GM12864 (cell line): ENCODE measurements around the gene C2orf72.
"Not testable (repeated sequence)": the region's sequence is repeated elsewhere in the genome, so short reads cannot be mapped to it uniquely, and the experiment has no call there.

ENCODE experiments used
- DNase-seq: peaks from one replicate; pipeline ENCODE4 v3.0.0-alpha.2; 2011; ENCODE audit warnings: low read depth
- H3K4me3 ChIP-seq: 2 replicates; pipeline ENCODE4 v1.5.1; 2011; ENCODE audit warnings: mild to moderate bottlenecking, low read depth, low read length, control low read depth
- TF ChIP-seq, protein P1 (sequence below): IDR thresholded peaks from 2 replicates; pipeline ENCODE4 v1.5.1; 2011; ENCODE audit warnings: low read depth, mild to moderate bottlenecking, moderate library complexity, low read length, control low read depth, inconsistent platforms; ENCODE audit errors: missing control alignments

The C2orf72 gene

DNA sequence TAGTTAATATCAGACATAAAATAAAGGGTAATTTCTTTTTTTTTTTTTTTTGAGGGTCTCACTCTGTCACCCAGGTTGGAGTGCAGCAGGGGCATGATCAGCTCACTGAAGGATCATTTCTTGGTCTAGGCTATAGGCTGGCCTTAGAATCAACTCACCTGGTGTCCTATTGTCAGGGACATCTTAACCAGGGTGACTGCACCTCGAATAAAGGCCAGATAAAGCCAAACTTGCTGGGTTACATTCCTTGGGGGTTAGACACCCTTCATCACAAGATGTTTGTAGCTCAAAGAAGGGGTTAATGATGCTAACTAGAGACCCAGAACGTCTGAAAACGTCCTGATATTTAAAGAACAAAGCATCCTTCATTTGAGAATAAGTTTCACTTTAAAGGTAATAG lies 23.5 kb upstream of the C2orf72 start:
- TF ChIP-seq, protein P1, sequence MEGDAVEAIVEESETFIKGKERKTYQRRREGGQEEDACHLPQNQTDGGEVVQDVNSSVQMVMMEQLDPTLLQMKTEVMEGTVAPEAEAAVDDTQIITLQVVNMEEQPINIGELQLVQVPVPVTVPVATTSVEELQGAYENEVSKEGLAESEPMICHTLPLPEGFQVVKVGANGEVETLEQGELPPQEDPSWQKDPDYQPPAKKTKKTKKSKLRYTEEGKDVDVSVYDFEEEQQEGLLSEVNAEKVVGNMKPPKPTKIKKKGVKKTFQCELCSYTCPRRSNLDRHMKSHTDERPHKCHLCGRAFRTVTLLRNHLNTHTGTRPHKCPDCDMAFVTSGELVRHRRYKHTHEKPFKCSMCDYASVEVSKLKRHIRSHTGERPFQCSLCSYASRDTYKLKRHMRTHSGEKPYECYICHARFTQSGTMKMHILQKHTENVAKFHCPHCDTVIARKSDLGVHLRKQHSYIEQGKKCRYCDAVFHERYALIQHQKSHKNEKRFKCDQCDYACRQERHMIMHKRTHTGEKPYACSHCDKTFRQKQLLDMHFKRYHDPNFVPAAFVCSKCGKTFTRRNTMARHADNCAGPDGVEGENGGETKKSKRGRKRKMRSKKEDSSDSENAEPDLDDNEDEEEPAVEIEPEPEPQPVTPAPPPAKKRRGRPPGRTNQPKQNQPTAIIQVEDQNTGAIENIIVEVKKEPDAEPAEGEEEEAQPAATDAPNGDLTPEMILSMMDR: no peak
- H3K4me3 ChIP-seq: no peak overlapping the region
- DNase-seq: no peak

DNA sequence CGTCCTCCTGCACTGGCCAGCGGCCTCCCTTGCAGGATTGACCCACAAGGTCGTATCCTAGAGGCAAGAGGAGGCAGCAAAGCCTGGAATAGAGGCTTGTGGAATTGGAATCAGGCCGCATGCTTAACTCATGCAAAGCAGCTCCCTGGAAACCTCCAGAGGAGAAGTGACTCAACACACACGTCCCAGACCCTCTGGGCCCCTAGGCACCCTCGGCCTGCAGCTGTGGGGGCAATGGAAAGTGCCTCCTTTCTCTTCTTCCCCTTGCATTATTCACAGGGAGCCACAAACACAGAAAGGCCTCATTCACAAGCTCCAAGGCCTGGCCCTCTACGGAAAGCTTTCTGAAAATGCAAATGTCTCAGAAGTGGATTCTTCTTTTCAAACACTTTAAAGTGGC lies 21.8 kb upstream of the C2orf72 start:
- DNase-seq: no peak
- H3K4me3 ChIP-seq: no peak overlapping the region
- TF ChIP-seq, protein P1: no peak

DNA sequence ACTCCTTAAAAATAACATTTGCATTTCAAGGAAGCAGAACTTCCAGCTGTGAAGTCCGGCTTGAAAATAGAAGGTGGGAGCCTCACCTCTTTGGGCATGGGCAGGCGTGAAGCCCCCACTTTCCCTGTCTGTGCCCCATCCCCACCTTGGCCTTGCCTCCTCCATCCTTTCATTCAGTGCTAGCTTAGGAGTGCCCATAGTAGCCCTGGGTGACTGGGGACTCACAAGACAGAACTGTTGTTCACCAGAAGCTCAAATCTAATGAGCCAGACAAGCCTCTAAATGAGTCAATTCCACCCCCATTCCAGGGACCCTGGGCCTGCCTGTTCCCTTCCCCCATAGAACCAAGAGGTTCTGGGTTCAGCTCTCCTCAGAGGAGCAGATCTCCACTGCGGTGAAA lies 21.4 kb upstream of the C2orf72 start:
- DNase-seq: no peak
- TF ChIP-seq, protein P1: no peak
- no peak overlapping the region for H3K4me3 ChIP-seq

DNA sequence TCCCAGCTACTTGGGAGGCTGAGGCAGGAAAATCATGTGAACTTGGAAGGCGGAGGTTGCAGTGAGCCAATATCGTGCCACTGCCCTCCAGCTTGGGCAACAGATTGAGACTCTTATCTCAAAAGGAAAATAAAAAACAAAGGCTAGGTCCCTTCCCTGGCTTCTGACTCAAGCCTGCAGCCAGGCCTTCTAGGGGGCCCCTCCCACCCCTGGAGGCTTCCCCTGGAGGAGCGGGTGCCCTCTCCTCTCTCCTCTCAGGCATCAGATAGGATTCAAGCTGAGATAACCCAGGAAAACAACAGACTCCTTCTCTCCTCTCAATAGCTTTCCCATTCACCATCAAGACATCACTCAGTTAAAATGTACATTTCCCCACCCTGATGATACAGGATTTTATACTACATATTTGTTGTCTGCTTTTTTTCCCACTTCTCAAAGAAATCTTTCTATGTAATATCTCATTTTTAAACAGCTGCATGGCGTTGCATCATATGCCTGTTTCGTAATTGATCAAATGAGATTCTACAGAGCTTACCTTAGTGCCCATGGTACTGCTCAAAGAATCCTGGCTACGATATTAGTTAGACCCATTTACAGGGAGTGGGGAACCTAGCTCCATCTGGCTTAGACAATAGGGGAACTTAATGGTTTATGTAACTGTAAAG lies 20.6 kb upstream of the C2orf72 start:
- no peak for DNase-seq
- TF ChIP-seq, protein P1: no peak
- no peak overlapping the region for H3K4me3 ChIP-seq

DNA sequence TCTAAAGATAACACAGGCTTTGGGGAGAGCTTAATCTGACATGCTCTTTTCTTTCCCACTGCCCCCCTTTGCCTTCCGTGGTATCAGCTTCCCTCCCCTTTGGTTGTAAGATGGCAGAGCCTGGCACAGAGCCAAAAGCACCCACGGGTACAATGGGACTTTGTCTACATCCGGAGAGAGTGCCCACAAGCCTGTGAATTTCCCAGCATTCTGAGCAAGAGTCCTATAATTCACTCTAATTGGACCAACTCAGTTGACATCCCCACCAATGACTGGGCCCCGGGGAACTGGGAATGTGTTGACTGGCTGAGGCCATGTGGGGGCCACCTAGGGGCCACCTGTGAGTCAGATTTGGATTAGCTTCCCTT lies 20.1 kb upstream of the C2orf72 start:
- no peak for DNase-seq
- TF ChIP-seq, protein P1: no peak
- H3K4me3 ChIP-seq: no peak overlapping the region

DNA sequence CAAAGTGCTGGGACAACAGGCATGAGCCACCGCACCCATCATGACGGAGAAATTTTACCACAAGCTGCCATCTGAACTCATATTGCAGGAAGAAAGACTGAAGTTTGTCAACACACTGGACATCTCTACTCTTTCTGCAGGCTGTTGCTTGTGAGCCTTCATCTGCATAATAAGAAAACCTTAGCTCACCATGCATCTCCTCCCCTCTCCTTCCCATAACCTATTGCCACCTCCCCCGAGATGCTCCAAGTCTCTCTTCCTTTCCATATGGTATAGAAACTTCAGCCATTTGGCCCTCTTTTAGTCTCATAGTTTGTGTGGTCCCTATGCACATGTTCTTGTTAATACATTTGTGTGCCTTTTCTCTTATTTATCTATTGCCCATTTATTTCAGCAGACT lies 19.1 kb upstream of the C2orf72 start:
- TF ChIP-seq, protein P1: no peak
- no peak overlapping the region for H3K4me3 ChIP-seq
- no peak for DNase-seq

DNA sequence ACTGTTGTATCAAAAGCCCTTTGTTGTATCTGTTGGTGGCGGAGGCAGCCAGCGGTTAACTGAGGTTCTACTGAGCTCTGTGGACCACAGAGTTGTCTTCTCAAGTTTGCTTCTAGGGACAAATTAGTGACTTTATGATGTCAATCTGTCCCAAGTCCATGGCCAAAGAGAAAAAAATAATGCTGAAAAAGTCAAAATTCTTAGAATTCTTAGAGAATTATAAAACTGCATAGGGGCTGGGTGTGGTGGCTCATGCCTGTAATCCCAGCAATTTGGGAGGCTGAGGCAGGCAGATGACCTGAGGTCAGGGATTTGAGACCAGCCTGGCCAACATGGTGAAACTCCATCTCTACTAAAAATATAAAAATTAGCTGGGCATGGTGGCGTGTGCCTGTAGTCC lies 12.3 kb upstream of the C2orf72 start:
- not testable (repeated sequence) for DNase-seq, H3K4me3 ChIP-seq
